Esophagus (tissue), 2 donors: ENCODE data around the gene HEXB. TPM values are rescaled to one million over a fixed set of nuclear protein-coding genes. Genes with fewer than 3 reads are reported as not detected.

Experiments
- H3K27ac ChIP-seq, 2 donors: one replicate each; pipeline ENCODE4 v1.5.1; 2013; ENCODE audit warnings: low read depth in 2 of 2, mild to moderate bottlenecking in 2 of 2, inconsistent platforms in 1 of 2, low read length in 1 of 2, moderate library complexity in 1 of 2
- H3K27me3 ChIP-seq, 2 donors: one replicate each; pipeline ENCODE4 v1.6.1; 2013; ENCODE audit warnings: low read length in 2 of 2, control low read depth in 1 of 2, mild to moderate bottlenecking in 1 of 2; ENCODE audit not compliant: insufficient read depth in 2 of 2, control insufficient read depth in 1 of 2
- H3K36me3 ChIP-seq, 2 donors: one replicate each; pipeline ENCODE4 v1.6.1; 2013; ENCODE audit warnings: low read length in 1 of 2; ENCODE audit not compliant: control insufficient read depth in 2 of 2, insufficient read depth in 2 of 2
- H3K4me1 ChIP-seq, 2 donors: one replicate each; pipeline ENCODE4 v1.6.1; 2013; ENCODE audit warnings: low read length in 1 of 2; ENCODE audit not compliant: control insufficient read depth in 2 of 2, insufficient read depth in 2 of 2
- H3K4me3 ChIP-seq, 2 donors: one replicate each; pipeline ENCODE4 v1.5.1; 2013; ENCODE audit warnings: low read length in 2 of 2, mild to moderate bottlenecking in 2 of 2, low read depth in 1 of 2, moderate library complexity in 1 of 2
- H3K9me3 ChIP-seq, 2 donors: one replicate each; pipeline ENCODE4 v1.6.1; 2013; ENCODE audit warnings: mild to moderate bottlenecking in 2 of 2, low read depth in 1 of 2, low read length in 1 of 2, moderate library complexity in 1 of 2; ENCODE audit not compliant: control insufficient read depth in 2 of 2, insufficient read depth in 1 of 2
- WGBS, 2 donors: extraction: QIAGEN DNeasy Blood & Tissue Kit; methylation state at CpG; one replicate each; pipeline ENCODE4 v1.1.7; 2013; 5-methylcytosine and 5-hydroxymethylcytosine counted together
- polyA plus RNA-seq, 2 donors: library from polyadenylated mRNA; stranded (reverse); fragments of 200-250 nt; gene quantifications; one replicate each; pipeline ENCODE4 v1.2.3, GENCODE V29; 2013
- donor health status: healthy with polysubstance abuse.
- donor health status: Bipolar disorder and iron deficiency.

Gene HEXB
- polyA plus RNA-seq, 2 donors, result 21.5 to 36.5 TPM

GRCh38 chr5:74655716-74656115 is 29.3 kb upstream of the HEXB start:
- Histone ChIP-seq H3K27me3 (no peaks in the 10 kb centered on the region), H3K9me3 (no peaks in the 10 kb centered on the region), H3K27ac (no peak overlapping the region), H3K36me3 (no peaks in the 10 kb centered on the region), H3K4me3 (no peak overlapping the region), H3K4me1 (no peaks in the 10 kb centered on the region)

GRCh38 chr5:74657165-74657564 is 27.9 kb upstream of the HEXB start:
- no peaks in the 10 kb centered on the region for H3K36me3 ChIP-seq
- H3K4me1 ChIP-seq, result no peaks in the 10 kb centered on the region
- no peaks in the 10 kb centered on the region for H3K9me3 ChIP-seq
- no peak overlapping the region for H3K4me3 ChIP-seq
- H3K27me3 ChIP-seq, result no peaks in the 10 kb centered on the region
- WGBS, 2 donors, result 71 to 72% methylated on average over 2 of the region's 2 CpGs
- no peak overlapping the region for H3K27ac ChIP-seq

- H3K36me3 ChIP-seq, result no peaks in the 10 kb centered on the region
- no peak overlapping the region for H3K4me3 ChIP-seq
- no peaks in the 10 kb centered on the region for H3K4me1 ChIP-seq
- WGBS, 2 donors, result 91 to 93% methylated on average over 3 of the region's 3 CpGs
- H3K27me3 ChIP-seq, result no peaks in the 10 kb centered on the region
- H3K27ac ChIP-seq, result no peak overlapping the region
- H3K9me3 ChIP-seq, result no peaks in the 10 kb centered on the region
Measured at GRCh38 chr5:74659172-74659571, 25.9 kb upstream of the HEXB start.

DNA sequence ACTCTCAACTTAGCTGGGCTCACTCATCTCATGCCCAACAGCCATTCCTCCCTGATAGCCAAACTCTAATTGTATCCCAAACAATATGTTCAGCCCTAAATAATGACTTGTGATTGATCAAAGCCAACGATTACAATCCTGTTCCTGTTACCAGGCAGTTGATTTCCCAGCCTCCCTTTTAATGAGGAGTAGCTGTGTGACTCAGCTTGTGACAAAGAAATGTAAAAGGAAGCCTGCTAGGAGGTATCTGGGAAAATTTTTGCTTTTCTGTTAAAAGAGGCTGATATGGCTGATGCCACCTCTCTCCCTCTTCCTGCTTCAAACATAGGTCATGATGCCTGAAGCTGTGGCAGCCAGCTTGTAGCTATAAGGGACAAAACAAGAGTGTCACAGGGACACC is 24.9 kb upstream of the HEXB start:
- H3K27ac ChIP-seq, result no peak overlapping the region
- WGBS, 2 donors, result 44 to 68% methylated on average over 1 of the region's 1 CpG
- H3K9me3 ChIP-seq, result no peaks in the 10 kb centered on the region
- no peak overlapping the region for H3K4me3 ChIP-seq
- no peaks in the 10 kb centered on the region for H3K4me1 ChIP-seq
- no peaks in the 10 kb centered on the region for H3K27me3 ChIP-seq
- H3K36me3 ChIP-seq, result no peaks in the 10 kb centered on the region

GRCh38 chr5:74660873-74661272 is 24.2 kb upstream of the HEXB start:
- Histone ChIP-seq H3K36me3 (no peaks in the 10 kb centered on the region), H3K4me3 (no peak overlapping the region), H3K4me1 (no peaks in the 10 kb centered on the region), H3K27ac (no peak overlapping the region), H3K9me3 (no peaks in the 10 kb centered on the region), H3K27me3 (no peaks in the 10 kb centered on the region)
- WGBS, 2 donors, result 90% methylated on average over 5 of the region's 5 CpGs

GRCh38 chr5:74664551-74664950 is 20.5 kb upstream of the HEXB start:
- no peaks in the 10 kb centered on the region for H3K36me3 ChIP-seq

GRCh38 chr5:74665273-74665672 is 19.8 kb upstream of the HEXB start:
- Histone ChIP-seq H3K27me3 (no peaks in the 10 kb centered on the region), H3K4me1 (no peaks in the 10 kb centered on the region), H3K4me3 (no peak overlapping the region), H3K36me3 (no peaks in the 10 kb centered on the region), H3K9me3 (no peaks in the 10 kb centered on the region), H3K27ac (no peak overlapping the region)
- 38 to 64% methylated on average over 2 of the region's 2 CpGs for WGBS, 2 donors

More at GRCh38 chr5:74664551-74664950, 20.5 kb upstream of the HEXB start:
- H3K9me3 ChIP-seq, result no peaks in the 10 kb centered on the region
- H3K4me1 ChIP-seq, result no peaks in the 10 kb centered on the region
- H3K4me3 ChIP-seq, result no peak overlapping the region
- no peaks in the 10 kb centered on the region for H3K27me3 ChIP-seq
- H3K27ac ChIP-seq, result no peak overlapping the region
- 71% methylated on average over 5 of the region's 5 CpGs for WGBS, 2 donors

DNA sequence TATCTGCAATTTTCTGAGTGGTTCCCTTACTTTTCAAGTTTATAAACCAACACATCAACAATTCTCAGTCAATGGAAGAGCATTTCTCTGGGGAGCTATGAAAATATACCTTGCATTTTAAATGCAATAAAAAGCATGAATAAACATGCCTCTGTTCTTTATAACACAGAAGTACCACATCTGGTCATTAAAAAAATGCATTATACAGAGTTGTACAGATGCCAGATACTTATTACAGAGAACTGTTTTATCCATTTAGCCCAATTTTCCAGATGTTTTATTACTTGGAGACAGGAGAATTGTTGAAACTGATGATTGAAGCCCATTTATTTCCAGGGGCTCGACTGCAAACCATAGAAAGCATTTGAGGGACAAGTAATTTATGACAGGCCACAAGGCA is 19.2 kb upstream of the HEXB start:
- Histone ChIP-seq H3K27me3 (no peaks in the 10 kb centered on the region), H3K36me3 (no peaks in the 10 kb centered on the region), H3K9me3 (no peaks in the 10 kb centered on the region), H3K4me1 (no peaks in the 10 kb centered on the region), H3K27ac (no peak overlapping the region), H3K4me3 (no peak overlapping the region)
- WGBS, 2 donors, result 66 to 70% methylated on average over 1 of the region's 1 CpG

- H3K4me1 ChIP-seq, result no peaks in the 10 kb centered on the region
- no peak overlapping the region for H3K27ac ChIP-seq
- no peaks in the 10 kb centered on the region for H3K9me3 ChIP-seq
- WGBS, 2 donors, result 87 to 95% methylated on average over 4 of the region's 4 CpGs
- H3K36me3 ChIP-seq, result no peaks in the 10 kb centered on the region
- no peak overlapping the region for H3K4me3 ChIP-seq
- H3K27me3 ChIP-seq, result no peaks in the 10 kb centered on the region
Measured at GRCh38 chr5:74667396-74667795, 17.6 kb upstream of the HEXB start.

DNA sequence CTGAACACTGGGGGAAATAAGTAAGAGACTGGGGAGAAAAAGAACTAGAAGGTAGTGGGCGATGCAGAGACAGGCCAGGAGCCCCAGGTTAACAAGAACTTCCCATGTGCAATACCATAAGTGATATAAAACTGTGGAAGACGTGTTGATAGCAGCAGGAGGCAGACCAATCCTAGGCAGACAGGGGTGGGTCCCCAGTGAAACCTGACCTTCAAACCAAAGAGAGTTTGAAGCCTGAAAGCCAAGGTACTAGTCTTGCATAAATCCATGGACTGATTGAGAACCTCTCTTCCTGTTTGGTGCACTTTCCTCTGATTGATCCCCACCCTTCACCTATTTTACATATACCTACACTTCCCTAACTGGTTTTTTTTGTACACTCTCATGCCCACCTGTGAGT is 15.2 kb upstream of the HEXB start:
- Histone ChIP-seq H3K27me3 (no peaks in the 10 kb centered on the region), H3K4me1 (no peaks in the 10 kb centered on the region), H3K9me3 (no peaks in the 10 kb centered on the region), H3K27ac (no peak overlapping the region), H3K36me3 (no peaks in the 10 kb centered on the region), H3K4me3 (no peak overlapping the region)
- WGBS, 2 donors, result 81% methylated on average over 2 of the region's 2 CpGs
